Right lobe of liver (tissue), 4 donors: Measurements from ENCODE around the gene LHX8.

Source experiments
- POLR2A ChIP-seq: fragments of 450-650 bp; IDR thresholded peaks from one replicate; pipeline ENCODE4 v1.6.1; 2017; ENCODE audit warnings: antibody characterized with exemption, mild to moderate bottlenecking
- TF ChIP-seq, protein P1 (sequence below), 4 donors: fragments of 200-600 bp in 3 of 4; fragments of 450-650 bp in 1 of 4; IDR thresholded peaks; one replicate each; pipeline versions ENCODE4 v1.5.1 to v1.8.0; 2016 to 2022; ENCODE audit warnings: antibody characterized with exemption in 4 of 4, mild to moderate bottlenecking in 2 of 4
- donor health status: DM: no; HTN: no; CAD: no.
- donor health status: DM: no; HTN: no; CAD: no.
- donor health status: DM: no; HTN: yes; CAD: no.

GRCh38 chr1:75124510-75124909 lies 9.7 kb upstream of the LHX8 start:
- TF ChIP-seq POLR2A, result no peak
- TF ChIP-seq, protein P1, sequence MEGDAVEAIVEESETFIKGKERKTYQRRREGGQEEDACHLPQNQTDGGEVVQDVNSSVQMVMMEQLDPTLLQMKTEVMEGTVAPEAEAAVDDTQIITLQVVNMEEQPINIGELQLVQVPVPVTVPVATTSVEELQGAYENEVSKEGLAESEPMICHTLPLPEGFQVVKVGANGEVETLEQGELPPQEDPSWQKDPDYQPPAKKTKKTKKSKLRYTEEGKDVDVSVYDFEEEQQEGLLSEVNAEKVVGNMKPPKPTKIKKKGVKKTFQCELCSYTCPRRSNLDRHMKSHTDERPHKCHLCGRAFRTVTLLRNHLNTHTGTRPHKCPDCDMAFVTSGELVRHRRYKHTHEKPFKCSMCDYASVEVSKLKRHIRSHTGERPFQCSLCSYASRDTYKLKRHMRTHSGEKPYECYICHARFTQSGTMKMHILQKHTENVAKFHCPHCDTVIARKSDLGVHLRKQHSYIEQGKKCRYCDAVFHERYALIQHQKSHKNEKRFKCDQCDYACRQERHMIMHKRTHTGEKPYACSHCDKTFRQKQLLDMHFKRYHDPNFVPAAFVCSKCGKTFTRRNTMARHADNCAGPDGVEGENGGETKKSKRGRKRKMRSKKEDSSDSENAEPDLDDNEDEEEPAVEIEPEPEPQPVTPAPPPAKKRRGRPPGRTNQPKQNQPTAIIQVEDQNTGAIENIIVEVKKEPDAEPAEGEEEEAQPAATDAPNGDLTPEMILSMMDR (IDR thresholded peaks at IDR 0.05), result no peak
